Fibroblast of pulmonary artery (primary cell): ENCODE results near the gene ZNF329.

Source experiments
- DNase-seq: peaks from one replicate; pipeline ENCODE4 v3.0.0-alpha.2; 2010; ENCODE audit warnings: low read depth
- H3K4me3 ChIP-seq: replicated peaks from 2 replicates; pipeline ENCODE4 v1.5.1; 2011; ENCODE audit warnings: low read depth, mild to moderate bottlenecking, control low read depth, low read length, moderate library complexity
- TF ChIP-seq, protein P1 (sequence below): IDR thresholded peaks from 2 replicates; pipeline ENCODE4 v1.5.1; 2011; ENCODE audit warnings: mild to moderate bottlenecking, control low read depth, low read length, inconsistent platforms; ENCODE audit errors: missing control alignments

Gene ZNF329

DNA sequence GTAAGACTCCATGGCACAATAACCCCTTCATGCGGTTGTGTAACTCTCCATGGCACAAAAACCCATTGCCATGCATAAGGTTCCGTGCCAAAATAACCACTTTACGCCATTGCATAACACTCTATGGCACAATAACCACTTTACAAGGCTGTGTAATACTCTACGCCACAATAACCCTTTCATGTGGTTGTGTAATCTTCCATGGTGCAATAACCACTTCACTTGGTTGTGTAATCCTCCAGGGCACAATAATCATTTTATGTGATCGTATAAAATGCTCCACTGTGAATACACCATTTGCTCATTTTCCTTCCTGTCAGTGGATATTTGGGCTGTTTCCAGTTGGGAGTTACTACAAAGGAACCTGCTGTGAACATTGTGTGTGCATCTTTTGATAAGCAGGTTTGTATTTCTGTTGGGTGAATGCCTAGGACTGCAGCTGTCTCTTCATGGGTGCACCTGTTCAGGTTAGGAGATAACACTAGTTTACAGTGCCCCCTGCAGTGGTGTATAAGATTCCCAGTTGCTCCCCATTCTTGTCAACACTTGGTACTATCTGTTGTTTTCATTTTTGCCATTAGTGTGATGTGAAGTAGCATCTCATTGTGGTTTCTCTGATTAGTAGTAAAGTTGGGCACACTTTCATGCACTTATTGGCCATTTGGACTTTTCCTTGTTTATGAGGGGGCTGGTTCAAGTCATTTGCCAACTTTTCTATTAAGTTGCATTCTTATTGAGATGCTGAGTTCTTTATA, 31.4 kb downstream of the ZNF329 start:
- TF ChIP-seq, protein P1, sequence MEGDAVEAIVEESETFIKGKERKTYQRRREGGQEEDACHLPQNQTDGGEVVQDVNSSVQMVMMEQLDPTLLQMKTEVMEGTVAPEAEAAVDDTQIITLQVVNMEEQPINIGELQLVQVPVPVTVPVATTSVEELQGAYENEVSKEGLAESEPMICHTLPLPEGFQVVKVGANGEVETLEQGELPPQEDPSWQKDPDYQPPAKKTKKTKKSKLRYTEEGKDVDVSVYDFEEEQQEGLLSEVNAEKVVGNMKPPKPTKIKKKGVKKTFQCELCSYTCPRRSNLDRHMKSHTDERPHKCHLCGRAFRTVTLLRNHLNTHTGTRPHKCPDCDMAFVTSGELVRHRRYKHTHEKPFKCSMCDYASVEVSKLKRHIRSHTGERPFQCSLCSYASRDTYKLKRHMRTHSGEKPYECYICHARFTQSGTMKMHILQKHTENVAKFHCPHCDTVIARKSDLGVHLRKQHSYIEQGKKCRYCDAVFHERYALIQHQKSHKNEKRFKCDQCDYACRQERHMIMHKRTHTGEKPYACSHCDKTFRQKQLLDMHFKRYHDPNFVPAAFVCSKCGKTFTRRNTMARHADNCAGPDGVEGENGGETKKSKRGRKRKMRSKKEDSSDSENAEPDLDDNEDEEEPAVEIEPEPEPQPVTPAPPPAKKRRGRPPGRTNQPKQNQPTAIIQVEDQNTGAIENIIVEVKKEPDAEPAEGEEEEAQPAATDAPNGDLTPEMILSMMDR, result no peak
- H3K4me3 ChIP-seq, result no peak overlapping the region

DNA sequence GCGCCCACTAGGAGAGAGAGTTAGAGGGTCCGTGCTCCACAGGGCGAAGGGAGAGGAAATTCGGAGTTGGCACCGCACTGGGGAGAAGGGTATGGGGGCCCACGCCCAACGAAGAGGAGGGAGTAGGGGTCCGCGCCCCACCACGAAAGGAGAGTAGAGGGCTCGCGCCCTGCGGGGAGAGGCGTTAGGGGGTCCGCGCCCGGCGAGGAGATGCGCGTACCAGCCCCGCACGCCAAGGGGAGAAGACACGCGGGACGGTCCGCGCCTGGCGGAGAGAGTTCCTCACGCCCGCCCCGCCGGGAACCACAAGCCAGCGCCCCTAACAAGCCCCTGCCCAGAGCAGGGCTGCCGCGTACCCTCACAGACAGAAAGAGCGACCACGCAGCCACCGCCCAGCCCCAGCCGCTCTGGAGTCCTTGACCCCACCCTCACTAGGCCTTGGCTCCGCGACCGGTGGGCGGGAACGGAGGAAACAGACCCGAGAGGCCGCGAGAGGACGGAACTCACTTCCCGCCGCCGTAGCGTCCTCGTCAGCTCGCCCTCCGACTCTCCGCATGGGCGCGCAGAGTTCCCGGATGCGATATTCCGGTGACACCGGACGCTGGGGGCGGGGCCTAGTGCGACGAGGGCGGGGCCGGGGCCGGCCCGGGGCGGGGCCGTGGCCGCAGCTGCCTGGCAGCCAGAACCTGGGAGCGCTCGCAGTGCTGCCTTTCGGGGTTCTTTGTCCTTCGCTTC, 32.6 kb downstream of the ZNF329 start:
- TF ChIP-seq, protein P1, result no peak
- no peak for DNase-seq
- no peak overlapping the region for H3K4me3 ChIP-seq

More for the DNA sequence above, 31.4 kb downstream of the ZNF329 start:
- no peak for DNase-seq

DNA sequence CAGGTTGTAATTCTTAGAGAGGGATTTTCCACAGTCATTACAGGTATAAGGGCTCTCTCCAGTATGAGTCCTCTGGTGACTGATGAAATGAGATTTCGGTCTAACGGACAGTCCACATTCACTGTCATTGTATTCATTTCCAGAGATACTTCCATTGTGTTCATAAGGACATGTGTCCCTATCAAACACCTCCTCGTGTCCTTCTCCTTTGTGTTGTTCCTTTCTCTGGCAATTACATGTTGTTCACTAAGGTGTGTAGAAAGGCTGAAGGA, 42.1 kb downstream of the ZNF329 start:
- no peak overlapping the region for H3K4me3 ChIP-seq
- DNase-seq, result no peak
- TF ChIP-seq, protein P1, result no peak

DNA sequence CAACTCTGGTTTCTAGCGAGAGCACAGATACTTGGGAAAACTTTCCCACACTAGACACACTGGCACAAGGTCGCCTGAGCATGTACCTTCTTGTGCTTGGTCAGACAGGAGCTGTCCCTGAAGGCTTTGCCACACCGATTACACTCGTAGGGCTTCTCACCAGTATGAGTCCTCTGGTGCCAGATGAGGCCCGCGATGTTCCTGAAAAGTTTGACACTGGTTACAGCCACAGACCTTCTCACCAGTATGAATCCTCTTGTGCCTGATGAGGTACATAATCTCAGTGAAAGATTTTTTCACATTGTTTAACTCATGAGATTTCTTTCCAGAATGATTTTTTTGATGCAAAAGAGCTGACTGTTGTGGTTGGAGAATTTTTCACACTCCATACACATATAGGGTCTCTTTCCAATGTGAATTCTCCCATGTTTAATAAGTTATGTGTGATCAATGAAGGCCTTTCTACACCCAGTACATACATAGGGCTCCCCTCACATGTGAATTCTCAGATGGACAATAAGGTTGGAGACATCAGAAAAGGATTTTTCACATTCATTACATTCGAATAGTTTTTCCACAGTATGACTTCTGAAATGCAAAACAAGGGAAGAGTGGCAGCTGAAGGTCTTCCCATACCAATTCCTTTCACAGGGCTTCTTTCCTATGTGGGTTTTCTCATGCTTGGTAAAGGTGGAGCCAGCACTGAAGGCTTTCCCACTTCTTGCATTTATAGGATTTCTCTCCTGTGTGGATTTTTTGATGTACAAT, 42.6 kb downstream of the ZNF329 start:
- no peak overlapping the region for H3K4me3 ChIP-seq
- DNase-seq, result no peak
- TF ChIP-seq, protein P1, result no peak

- TF ChIP-seq, protein P1, result no peak
- no peak for DNase-seq
- H3K4me3 ChIP-seq, result peak overlapping the region; percentile 89
Measured at GRCh38 chr19:58098682-58098998, 51.9 kb downstream of the ZNF329 start.

GRCh38 chr19:58097781-58098681, 52.6 kb downstream of the ZNF329 start, which contains the start of gene ZSCAN18:
TSS of gene ZSCAN18 (minus strand) at chr19:58098231. CDS start at chr19:58090267, 7,964 bp downstream.
- DNase-seq, result peak; percentile 98
- TF ChIP-seq, protein P1, result no peak
- H3K4me3 ChIP-seq, result peak within 1 kb of the TSS; percentile 89
